ENCODE measurements around the gene SLC25A45.

GRCh38 chr11:65400307-65401072, 18.0 kb upstream of the SLC25A45 start:
- TF ChIP-seq EZH2phosphoT487 (IDR thresholded peaks at IDR 0.05; ENCODE audit: borderline replicate concordance, low read length) = no peak
- TF ChIP-seq CTCF (IDR thresholded peaks at IDR 0.05; ENCODE audit: low read depth, low read length, poor library complexity, severe bottlenecking) = no peak
